ENCODE measurements around the gene INHBC.
A peak's percentile ranks its signal among the peaks of the same experiment; 100 is the strongest.
"Not testable (repeated sequence)": the region's sequence is repeated elsewhere in the genome, so short reads cannot be mapped to it uniquely, and the experiment has no call there.

The INHBC gene

DNA sequence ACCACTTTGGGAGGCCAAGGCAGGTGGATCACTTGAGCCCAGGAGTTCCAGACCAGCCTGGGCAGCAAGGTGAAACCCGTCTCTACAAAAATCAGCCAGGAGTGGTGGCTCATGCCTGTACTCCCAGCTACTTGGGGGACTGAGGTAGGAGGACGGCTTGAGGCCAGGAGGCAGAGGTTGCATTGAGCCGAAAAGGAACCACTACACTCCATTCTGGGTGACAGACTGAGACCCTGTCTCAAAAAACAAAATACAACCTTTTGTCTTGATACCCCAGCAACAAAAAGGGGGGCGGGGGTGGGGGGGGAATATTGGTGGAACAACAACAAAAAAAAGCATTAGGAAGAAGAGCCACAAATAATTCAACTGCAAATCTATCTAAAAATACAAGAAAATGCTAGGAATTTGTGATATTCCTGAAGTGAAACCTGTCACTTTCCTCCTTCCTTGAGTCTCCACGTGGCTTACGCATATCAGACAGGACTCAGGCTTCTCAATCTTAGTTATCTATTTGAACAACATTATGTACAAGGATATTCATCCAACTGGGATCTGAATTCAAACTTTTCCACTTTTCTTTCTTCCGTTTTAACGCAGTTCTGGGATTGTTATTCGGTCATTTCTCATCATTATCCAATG is 5.0 kb upstream of the INHBC start:
- no peak for DNase-seq

DNA sequence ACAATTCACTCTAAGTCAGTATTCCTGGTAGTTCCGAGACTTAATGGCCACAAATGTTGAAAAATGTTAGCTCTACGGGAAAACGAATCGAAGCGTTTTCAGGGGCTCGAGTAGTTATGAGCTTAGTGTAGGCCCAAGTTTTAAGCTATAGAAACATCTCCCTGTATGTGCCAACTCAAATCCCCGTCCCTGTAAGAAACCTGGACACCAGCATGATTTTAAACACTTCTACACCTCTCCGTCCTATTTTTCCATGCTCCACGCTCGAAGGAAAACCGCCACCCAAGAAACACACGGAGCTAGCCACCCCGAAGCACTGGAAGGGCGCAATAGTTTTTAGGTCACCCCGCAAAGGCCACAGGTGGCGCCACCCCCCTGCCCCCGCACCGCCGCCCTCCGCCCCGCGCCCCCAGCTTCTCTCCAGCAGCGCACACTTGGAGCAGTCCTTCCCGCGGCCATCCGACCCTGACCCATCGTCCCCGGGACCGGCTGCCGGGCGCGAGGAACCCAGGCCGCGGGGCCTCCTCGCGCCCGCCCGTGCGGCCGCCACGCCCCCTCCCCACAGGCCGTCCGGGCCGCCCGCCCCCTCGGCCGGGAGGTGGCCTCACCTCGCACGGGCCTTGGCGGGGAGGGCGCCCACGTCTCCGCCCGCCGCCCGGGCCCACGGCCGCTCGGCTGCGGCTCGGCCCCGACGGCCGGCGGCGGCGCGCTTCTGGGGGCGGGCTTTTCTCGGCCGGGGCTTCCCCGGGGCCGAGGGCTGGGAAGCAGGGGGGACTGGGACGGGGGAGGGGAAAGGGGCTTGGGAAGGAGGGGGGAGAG is 4.3 kb upstream of the INHBC start:
- peak in 1 of 2 experiments; percentile 73 for DNase-seq

DNA sequence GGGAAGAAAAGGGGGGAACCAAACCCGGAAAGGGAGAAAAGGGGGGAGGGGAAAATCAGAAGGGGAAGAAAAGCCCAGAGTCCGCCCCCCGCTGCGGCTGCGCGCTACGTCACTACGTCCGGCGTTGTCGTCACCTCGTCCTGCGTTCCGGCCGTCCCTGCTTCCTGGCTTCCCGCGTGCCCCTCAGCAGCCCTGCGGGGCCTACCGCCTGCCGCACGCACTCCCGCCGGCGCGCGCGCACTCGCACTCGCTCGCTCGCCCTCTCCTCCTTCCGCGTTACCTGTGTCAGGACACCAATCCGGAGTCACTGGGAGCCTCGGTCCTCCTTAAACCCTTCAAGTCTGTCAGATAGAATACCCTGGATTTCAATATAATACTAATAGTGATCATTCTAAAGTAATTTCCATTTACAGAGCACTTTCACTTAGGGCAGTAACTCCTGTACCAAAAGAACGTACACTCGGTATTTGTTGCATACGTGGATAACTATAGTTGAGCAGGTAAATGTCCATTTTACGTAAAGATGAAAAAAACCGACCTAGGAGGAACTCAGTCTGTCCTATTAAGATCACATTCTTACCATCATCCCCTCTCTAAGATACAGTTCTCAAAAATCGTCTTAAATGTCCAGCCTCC is 3.5 kb upstream of the INHBC start, which contains the start of gene R3HDM2:
Gene R3HDM2 (minus strand): TSS at position 113 of the 636 bp plus-strand sequence. CDS start 120,615 bp downstream, outside the sequence.
- peak; percentile 90 to 95 for DNase-seq

DNA sequence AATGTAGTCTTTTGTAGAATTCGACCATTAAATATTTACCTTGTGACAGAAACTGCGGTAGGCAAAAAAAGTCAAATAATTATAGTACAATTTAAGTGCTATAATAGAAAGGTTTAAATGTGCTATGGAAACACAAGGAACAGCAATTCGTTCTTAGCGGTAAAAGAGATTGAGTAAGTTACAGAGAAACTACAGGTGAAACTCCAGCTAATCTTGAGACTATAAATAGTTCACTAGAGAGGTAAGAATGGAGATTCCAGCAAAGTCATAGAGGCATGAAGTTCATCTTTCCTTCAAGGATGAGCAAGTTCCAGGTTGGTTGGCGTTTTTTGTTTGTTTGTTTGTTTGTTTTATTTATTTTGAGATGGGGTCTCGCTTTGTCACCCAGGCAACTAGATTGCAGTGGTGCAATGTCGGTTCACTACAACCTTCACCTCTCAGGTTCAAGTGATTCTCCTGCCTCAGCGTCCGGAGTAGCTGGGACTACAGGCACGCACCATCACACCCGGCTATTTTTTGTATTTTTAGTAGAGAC is 2.9 kb upstream of the INHBC start:
- no peak for DNase-seq

DNA sequence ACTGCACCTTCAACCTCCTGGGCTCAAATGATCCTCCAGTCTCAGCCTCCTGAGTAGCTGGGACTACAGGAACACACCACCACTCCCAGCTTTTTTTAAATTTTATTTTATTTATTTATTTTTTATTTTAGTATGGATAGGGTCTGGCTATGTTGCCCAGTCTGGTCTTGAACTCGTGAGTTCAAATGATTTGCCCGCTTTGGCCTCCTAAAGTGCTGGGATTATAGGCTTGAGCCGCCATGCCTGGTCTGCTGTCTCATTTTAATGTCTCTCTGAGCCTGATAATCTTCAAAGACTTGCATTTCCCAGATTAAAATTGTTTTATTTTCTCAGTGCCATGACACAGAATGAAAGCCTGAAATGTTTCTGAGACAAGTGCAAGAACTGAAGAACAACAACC is 1.2 kb upstream of the INHBC start:
- no peak for DNase-seq

DNA sequence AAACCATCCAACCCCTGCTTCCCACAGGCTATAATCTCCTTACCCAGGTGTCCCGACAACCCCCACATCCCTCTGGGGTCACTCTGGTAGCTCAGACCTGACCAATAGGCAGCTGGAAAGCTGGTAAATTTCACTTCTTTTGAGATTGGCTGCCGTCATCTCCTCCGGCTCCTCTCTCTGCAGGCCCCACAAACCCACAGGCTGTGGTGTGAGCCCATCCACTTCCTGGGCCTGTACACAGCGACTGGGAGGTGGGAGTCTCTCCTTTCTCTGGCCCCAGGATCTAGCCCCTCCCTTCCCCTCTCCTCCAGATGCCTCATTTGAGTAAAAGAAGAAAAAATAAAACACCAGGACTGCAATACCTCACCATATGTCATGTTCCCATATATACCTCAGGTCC is 709 bp downstream of the INHBC start:
- no peak for DNase-seq

DNA sequence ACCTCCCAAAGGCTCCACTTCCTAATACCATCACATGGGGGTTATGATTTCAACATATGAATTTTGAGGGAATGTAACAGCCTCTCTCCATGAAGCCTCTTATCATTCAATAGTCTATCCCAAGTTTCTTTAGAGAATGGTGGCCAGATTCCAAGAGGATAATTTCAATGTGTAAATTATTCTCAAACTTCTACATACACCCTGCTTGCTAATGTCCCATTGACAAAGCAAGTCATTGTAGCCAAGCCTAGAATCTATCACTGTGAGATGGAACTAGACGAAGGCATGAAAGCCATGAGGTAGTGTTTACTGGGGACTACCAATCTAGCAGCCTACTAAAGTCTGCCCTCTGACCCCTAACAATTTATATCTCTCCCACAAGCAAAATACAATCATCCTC is 3.8 kb downstream of the INHBC start:
- DNase-seq: no peak

DNA sequence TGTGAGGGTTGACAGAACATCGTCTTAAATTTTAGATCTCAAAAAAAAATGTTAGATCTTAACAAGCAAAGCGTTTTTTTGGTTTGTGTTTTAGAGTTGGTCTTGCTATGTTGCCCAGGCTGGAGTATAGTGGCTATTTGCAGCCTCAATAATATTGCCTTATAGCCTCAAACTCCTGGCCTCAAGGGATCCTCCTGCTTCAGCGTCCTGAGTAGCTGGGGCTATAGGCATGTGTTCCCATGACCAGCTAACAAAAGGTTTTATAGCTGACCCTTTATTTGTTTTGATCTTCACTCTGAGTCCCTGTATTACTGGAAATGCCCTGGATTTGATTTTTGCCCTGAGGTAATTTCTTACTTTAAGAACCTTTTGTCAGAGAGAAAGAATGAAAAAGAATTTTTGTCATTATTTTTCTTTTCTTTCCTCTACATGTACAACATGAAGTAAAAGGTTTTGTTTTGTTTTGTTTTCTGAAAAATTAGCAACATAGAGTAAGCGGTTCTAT is 5.2 kb downstream of the INHBC start:
- DNase-seq: no peak

DNA sequence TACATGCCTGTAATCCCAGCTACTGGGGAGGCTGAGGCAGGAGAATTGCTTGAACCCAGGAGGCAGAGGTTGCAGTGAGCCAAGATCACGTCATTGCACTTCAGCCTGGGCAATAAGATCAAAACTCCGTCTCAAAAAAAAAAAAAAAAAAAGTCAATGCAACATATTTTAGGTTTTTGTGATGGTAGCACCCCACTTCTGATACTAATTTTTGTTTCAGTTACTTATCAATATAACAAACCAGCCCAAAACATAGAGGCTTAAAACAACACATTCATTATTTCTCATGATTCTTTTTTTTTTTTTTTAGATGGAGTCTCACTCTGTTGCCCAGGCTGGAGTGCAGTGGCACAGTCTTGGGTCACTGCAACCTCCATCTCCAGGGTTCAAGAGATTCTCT is 6.8 kb downstream of the INHBC start:
- not testable (repeated sequence) for DNase-seq

DNA sequence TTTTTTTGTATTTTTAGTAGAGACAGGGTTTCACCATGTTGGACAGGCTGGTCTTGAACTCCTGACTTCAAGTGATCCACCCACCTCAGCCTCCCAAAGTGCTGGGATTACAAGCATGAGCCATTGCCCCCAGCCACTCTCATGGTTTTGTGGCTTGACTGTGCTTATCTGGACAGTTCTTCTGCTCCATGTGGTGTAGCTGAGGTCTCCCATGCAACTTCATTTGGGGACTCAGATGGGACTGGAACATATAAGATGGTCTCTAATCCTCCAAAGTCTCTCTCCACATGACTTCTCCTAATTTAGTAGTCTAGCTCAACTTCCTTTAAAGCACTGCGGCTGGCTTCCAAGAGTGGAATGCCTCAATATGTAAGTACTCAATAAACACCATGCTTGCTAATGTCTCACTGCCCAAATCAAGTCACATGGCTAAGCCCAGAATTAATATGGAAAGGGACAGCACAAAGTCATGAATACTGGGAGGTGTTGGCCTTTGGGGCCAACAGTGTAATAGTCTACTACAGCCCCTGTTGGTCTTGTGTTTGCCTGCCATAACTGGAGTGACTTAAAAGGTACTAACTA is 7.4 kb downstream of the INHBC start:
- no peak for DNase-seq

DNA sequence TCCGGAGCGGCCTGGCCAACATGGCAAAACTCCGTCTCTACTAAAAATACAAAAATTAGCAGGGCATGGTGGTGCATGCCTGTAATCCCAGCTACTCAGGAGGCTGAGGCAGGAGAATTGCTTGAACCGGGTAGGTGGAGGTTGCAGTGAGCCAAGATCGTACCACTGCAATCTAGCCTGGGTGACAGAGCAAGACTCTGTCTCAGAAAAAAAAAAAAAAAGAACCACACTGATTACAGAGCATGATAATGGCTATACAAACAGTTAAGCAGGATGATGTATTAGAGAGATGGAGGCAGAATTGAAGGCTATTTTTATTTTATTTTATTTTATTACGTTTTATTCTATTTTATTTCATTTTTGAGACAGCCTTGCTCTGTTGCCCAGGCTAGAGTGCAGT is 9.8 kb downstream of the INHBC start:
- DNase-seq: not testable (repeated sequence)

DNA sequence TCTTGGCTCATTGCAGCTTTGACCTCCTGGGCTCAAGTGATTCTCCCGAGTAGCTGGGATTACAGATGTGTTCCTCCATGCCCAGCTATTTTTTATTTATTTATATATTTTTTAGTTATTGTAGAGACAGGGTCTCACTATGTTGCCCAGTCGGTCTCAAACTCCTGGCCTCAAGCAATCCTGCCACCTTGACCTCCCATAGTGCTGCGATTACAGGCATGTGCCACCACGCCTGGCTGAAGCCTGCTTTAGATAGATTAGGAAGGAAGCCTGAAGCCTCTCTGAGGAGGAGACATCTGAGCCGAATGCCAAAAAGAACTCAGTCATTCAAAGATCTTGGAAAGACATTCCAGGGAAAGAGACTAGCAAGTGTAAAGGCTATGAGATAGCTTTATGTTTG is 10.2 kb downstream of the INHBC start:
- no peak for DNase-seq

DNA sequence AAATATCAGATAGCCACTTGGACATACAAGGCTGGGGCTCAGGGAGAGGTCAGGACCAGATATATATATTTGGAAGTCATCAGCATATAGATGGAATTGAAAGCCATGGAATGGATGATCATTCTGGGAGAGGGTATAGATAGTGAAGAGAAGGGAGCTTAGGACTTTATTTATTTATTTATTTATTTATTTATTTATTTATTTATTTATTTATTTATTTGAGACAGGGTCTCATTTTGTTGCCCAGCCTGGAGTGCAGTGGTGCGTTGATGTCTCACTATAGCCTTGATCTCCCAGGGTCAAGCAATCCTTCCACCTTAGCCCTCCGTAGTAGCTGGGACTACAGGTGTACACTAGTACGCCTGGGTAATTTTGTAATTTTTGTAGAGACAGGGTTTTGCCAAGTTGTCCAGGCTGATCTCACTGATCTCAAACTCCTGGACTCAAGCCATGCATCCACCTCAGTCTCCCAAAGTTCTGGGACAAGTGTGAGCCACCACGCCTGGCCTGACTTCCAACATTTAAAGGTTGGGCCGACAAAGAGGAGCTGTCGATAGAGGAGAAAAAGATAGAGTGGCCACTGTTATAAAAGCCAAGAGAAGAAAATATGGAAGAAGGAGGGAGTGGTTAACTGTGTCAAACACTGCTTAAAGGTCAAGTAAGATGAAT is 11.8 kb downstream of the INHBC start:
- no peak for DNase-seq

DNA sequence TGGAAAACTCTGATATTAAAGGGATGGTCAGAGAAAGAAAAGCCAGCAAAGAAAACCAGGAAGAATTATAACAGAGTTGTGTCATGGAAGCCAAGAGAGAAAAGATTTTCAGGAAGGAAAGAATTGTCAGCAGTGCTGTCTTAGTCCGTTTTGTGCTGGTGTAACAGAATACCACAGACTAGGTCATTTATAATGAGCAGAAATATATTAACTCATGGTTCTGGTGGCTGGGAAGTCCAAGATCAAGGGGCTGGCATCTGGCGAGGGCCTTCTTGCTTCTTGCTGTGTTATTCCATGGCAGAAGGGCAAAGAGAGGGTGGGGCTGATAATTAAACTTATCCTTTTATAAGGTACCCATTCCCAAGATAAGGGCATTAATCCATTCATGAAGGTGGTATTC is 14.1 kb downstream of the INHBC start:
- DNase-seq: no peak

DNA sequence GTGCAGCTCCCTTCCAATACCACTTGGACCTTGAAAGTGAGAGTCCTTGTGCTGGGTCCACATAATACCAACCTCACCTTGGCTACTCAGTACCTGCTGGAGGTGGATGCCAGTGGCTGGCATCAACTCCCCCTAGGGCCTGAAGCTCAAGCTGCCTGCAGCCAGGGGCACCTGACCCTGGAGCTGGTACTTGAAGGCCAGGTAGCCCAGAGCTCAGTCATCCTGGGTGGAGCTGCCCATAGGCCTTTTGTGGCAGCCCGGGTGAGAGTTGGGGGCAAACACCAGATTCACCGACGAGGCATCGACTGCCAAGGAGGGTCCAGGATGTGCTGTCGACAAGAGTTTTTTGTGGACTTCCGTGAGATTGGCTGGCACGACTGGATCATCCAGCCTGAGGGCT is 14.8 kb downstream of the INHBC start:
- no peak for DNase-seq

DNA sequence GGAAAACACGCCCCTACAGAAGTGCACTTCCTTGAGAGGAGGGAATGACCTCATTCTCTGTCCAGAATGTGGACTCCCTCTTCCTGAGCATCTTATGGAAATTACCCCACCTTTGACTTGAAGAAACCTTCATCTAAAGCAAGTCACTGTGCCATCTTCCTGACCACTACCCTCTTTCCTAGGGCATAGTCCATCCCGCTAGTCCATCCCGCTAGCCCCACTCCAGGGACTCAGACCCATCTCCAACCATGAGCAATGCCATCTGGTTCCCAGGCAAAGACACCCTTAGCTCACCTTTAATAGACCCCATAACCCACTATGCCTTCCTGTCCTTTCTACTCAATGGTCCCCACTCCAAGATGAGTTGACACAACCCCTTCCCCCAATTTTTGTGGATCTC is 15.5 kb downstream of the INHBC start:
- DNase-seq: no peak

DNA sequence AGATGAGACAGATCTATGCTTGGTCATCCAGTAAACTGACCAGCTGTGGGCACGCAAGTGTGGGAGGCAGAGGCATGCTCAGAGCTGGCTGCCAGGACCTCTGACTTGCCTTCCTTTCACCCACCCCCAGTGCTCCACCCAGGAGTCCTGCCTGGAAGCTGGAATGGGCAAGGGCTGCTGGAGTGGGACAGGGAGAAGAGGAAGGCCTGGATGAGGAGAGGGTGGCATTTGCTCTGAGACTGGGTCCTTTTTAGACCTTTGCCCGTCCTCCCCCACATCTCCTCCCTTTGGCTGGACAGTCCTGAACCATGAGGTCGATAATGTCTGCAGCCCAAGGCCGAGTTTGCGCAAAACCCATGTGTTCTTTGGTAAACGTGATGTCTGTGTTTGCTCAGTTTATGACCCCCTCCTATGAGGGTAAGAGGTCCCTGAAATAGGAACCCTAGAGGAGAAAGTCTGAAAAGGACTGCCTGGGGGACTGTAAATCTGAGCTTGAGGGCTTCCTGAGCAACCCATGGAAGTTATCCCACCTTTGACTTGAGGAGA is 16.7 kb downstream of the INHBC start:
- DNase-seq: no peak

DNA sequence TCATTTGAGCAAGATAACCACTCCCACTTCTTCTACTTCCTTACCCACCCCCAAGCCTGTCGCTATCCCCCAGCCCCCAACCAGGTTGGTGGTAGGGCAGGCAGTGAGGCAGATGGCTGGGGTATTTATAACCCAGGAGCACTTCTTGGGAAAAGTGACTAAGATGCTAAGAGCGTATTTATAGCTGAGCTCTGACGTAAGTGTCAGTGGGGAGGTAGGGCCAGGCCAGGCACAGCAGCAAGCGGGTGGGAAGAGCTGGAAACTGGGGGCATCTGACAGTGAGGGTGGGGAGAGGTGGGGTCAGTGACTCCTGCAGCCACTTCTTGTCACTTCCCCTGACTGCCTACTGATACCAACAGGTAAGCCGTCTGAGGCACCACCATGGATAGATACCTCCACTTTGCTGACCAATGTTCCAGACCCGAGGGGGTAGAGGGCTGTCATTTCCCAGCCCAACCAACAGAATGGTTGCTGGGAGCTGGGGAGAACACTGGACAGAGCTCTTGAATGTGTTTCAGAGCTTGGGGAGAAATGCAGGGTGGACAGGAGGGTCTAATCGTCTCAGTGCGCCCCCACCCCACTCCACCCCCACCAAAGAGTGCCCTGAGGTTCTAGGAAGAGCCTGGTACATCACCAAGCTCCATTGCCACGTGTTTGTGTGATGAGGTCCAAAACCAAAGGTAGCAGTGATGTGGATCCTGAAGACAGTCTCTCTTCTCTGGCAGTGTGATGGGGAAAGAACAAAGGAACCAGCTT is 17.8 kb downstream of the INHBC start:
- peak in 1 of 2 experiments; percentile 40 for DNase-seq

DNA sequence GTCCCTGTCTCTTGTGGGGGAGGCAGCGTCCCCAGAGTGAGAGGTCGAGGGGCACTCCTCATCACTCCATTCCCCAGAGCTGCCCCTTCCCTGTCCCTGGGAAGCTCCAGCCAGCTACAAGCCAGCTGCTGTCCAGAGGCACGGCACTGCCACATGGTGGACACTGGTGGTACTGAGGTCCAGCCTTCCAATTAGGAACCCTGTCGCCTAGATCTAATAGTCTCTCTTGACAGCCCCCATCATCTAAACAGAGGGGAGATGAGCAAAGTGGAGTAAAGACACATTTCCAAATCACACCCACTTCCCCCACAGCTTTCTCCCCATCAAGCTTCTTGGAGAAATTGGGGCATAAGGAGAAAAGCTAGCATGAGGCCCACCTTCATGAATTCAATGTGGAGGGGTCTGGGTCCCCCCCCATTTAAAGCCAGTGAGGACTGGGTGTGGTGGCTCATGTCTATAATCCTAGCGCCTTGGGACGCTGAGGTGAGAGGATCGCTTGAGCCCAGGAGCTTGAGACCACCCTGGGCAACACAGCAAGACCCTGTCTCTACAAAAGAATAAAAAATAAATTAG is 18.4 kb downstream of the INHBC start:
- peak; percentile 74 to 76 for DNase-seq

DNA sequence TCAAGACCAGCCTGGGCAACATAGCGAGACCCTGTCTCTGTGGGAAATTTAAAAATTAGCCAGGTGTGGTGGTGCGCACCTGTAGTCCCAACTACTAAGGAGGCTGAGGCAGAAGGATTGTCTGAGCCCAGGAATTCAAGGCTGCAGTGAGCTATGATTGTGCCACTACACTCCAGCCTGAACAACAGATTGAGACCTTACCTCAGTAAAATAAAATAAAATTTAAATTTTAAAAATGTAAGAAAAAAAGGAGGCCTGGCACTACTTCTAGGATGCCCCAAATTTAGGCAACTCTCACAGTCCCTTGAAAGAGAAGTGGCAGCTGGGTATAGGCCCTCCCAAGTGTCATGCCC is 19.6 kb downstream of the INHBC start:
- no peak for DNase-seq

All from SHP77 (cell line).